LNCaP clone FGC (cell line): ENCODE data around the gene CYP26A1.

Experiments used
- DNase-seq: peaks from one replicate; pipeline ENCODE4 v3.0.0-alpha.2; 2011; ENCODE audit warnings: low read depth
- H3K4me3 ChIP-seq: 2 replicates; pipeline ENCODE4 v1.5.1; 2011; ENCODE audit warnings: mild to moderate bottlenecking, low read depth, low read length, control low read depth
- TF ChIP-seq, protein P1 (sequence below): IDR thresholded peaks from 2 replicates; pipeline ENCODE4 v1.5.1; 2012; ENCODE audit warnings: mild to moderate bottlenecking; ENCODE audit not compliant: control insufficient read depth, insufficient read depth; ENCODE audit errors: extremely low read depth

The CYP26A1 gene

DNA sequence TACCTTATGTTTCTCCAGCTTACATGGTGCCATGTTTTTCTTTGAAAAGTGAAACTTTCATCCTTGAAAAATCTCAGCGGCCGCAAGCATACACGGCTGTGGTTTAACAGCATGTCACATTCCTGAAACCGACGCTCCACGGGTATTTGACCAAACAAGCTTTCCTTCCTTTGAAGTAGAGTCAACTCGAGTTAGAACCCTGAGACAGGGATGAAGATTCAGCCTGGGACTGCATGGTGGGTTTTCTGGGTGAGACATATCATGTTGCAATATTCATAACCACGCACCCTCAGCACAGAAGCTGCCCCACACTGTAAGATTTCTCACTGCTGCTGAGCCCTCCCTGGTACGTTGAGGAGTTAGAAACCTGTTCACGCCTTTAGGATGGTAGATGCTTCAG is 8.1 kb downstream of the CYP26A1 start:
- no peak for DNase-seq
- TF ChIP-seq, protein P1, sequence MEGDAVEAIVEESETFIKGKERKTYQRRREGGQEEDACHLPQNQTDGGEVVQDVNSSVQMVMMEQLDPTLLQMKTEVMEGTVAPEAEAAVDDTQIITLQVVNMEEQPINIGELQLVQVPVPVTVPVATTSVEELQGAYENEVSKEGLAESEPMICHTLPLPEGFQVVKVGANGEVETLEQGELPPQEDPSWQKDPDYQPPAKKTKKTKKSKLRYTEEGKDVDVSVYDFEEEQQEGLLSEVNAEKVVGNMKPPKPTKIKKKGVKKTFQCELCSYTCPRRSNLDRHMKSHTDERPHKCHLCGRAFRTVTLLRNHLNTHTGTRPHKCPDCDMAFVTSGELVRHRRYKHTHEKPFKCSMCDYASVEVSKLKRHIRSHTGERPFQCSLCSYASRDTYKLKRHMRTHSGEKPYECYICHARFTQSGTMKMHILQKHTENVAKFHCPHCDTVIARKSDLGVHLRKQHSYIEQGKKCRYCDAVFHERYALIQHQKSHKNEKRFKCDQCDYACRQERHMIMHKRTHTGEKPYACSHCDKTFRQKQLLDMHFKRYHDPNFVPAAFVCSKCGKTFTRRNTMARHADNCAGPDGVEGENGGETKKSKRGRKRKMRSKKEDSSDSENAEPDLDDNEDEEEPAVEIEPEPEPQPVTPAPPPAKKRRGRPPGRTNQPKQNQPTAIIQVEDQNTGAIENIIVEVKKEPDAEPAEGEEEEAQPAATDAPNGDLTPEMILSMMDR: no peak

DNA sequence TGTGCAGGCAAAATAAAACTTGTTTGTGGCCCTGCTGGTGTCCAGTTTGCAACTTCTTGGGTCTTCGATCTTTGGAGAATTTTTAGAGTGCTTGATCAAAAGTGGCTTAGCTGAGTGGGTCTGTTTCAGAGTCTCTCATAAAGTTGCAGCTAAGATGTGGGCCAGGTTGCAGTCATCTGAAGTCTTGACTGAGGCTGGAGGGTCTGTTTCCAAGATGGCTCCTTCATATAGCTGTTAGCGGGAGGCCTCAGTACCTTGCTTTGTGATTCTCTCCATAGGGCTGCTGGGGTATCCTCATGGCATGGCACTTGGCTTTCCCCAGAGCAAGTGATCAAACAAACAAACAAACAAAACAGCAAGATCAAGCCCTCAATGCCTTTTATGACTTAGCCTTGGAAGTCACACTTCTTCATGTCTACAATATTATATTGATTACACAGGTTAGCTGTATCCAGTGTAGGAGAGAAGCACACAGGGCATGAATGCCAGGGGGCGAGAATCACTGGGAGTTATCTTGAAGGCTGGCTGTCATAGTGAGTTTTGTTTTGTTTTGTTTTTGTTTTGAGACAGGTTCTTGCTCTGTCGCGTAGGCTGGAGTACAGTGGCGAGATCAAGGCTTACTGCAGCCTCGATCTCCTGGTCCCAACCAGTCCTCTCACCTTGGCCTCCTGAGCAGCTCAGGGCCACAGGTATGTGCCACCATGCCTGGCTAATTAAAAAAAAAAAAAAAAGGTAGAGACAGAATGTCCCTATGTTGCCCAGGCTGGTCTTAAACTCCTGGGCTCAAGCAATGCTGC is 10.2 kb downstream of the CYP26A1 start:
- DNase-seq: no peak
- TF ChIP-seq, protein P1: no peak
- H3K4me3 ChIP-seq: no peak overlapping the region

More for the DNA sequence above, 8.1 kb downstream of the CYP26A1 start:
- H3K4me3 ChIP-seq: no peak overlapping the region

DNA sequence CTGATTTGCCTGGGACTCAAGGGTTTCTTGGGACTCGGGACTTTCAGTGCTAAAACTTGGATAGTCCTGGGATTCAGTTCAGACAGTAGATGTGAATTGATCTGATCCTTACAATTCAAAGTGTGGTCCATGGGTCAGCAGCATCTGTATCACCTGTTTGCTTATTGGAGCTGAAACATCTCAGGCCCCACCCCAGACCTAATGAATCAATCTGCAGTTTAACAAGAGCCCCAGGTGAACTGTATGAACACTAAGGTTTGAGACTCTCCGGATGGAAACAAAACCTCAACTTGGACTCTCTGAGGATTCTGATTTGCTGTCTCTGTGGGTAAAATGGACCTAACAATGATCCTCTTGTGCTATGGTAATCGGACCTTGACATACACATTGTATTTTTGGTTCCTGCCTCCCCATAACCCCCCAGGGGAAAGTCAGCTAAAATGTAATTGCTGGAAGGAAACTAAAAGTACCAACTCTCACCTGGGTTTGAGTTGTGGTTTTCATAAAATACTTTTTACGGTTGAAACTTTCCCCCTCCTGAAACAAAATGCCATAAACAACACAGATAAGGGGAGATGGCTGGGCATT is 11.7 kb downstream of the CYP26A1 start:
- DNase-seq: no peak
- TF ChIP-seq, protein P1: no peak
- H3K4me3 ChIP-seq: no peak overlapping the region

DNA sequence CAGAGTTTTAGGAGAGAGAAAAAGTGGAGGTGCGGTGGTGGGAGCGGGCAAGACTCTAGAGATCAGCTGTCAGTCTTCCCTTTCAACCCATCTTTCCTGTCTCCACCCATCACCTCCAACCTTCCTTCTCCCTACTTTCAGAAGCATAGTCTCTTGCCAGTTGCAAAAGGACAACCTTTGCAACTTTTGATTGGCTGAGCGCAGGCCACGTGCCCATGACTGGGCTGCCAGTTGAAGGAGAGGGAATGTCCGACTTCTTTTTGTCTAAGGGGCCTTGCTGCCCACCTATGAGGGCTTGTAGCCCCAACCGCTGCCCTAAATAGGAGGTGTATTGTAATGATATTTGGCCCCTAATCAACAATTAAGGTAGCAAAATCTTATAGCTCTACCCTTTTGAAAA is 12.6 kb downstream of the CYP26A1 start:
- H3K4me3 ChIP-seq: no peak overlapping the region
- DNase-seq: no peak
- TF ChIP-seq, protein P1: no peak

DNA sequence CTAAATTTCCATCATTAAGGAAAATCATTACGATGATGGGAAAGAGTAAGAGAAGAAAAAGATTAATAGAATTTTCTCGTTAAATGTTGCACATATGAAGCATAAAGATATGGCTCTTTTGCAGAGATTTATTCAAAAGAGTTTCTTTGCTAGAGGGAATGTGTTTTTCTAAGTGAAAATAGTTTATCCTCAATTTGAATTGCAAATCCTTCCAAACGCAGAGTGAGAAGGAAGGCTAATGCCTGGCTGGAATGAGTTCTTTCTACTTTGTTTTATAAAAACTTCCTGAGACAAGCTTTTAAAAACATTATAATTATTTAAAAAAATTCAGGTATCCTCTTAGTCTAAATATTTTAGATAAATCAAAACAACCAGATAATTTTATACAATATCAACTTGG is 14.2 kb downstream of the CYP26A1 start:
- DNase-seq: no peak
- TF ChIP-seq, protein P1: no peak
- no peak overlapping the region for H3K4me3 ChIP-seq

DNA sequence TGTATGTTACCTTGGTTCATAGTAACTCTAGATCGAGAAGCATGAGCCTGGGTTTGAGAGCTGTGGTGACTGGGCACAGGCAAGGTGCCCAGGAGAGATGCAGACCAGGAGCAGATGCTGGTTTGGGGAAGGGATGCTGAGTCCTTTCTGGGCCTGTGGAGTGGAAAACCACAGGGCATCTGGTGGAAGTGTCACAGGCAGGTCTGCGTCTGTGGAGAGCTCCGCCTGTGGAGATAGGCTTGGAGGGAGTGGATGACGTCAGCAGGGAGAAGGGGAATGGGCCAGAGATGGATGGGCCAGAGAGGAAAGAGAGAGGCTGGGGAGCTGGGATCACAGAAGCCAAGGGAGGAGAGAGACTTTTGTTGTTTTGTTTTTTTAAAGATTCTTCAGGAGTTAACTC is 14.8 kb downstream of the CYP26A1 start:
- no peak overlapping the region for H3K4me3 ChIP-seq

More for the DNA sequence above, 14.8 kb downstream of the CYP26A1 start:
- TF ChIP-seq, protein P1: no peak
- no peak for DNase-seq
